GM12891 (cell line): ENCODE measurements around the gene DUSP10.

ENCODE experiments used
- PAX5 ChIP-seq: IDR thresholded peaks from 2 replicates; pipeline ENCODE4 v1.6.1; 2011; ENCODE audit warnings: low read length, moderate library complexity, mild to moderate bottlenecking; ENCODE audit not compliant: insufficient read depth, severe bottlenecking
- POLR2A ChIP-seq: IDR thresholded peaks from 2 replicates; pipeline ENCODE4 v1.6.1; 2011; ENCODE audit warnings: low read depth, low read length, control low read depth
- SPI1 ChIP-seq: IDR thresholded peaks from 2 replicates; pipeline ENCODE4 v1.6.1; 2011; ENCODE audit warnings: low read depth, low read length, control low read depth
- TAF1 ChIP-seq: IDR thresholded peaks from 2 replicates; pipeline ENCODE4 v1.6.1; 2011; ENCODE audit warnings: low read depth, low read length, control low read depth

- TF ChIP-seq TAF1: no peak
- TF ChIP-seq POLR2A: no peak
- TF ChIP-seq PAX5: no peak
- TF ChIP-seq SPI1: no peak
Measured at GRCh38 chr1:221689138-221689537, 52.8 kb downstream of the DUSP10 start.
